Endothelial cell of umbilical vein (primary cell): ENCODE results near the gene EIF5B.
"Not testable (repeated sequence)": the region's sequence is repeated elsewhere in the genome, so short reads cannot be mapped to it uniquely, and the experiment has no call there.

ENCODE experiments used
- JUN ChIP-seq: IDR thresholded peaks from 2 replicates; pipeline ENCODE4 v1.6.1; 2011; ENCODE audit warnings: borderline replicate concordance, low read depth; ENCODE audit not compliant: insufficient read length, insufficient read depth
- POLR2A ChIP-seq: IDR thresholded peaks from 2 replicates; pipeline ENCODE4 v1.6.1; 2012; ENCODE audit warnings: low read depth, mild to moderate bottlenecking, control low read depth, low read length
- POLR2AphosphoS5 ChIP-seq: IDR thresholded peaks from 2 replicates; pipeline ENCODE4 v1.6.1; 2012; ENCODE audit warnings: low read depth, mild to moderate bottlenecking, control low read depth, low read length, moderate library complexity; ENCODE audit not compliant: insufficient read depth
- TF ChIP-seq, protein P1 (sequence below), 2 donors: IDR thresholded peaks; 1 replicate in 1 of 2; 2 replicates in 1 of 2; pipeline ENCODE4 v1.5.1; 2011; ENCODE audit warnings: low read length in 2 of 2, mild to moderate bottlenecking in 2 of 2, moderate library complexity in 2 of 2, control low read depth in 1 of 2, inconsistent platforms in 1 of 2, low read depth in 1 of 2; ENCODE audit not compliant: insufficient read depth in 1 of 2; ENCODE audit errors: extremely low read depth in 1 of 2

DNA sequence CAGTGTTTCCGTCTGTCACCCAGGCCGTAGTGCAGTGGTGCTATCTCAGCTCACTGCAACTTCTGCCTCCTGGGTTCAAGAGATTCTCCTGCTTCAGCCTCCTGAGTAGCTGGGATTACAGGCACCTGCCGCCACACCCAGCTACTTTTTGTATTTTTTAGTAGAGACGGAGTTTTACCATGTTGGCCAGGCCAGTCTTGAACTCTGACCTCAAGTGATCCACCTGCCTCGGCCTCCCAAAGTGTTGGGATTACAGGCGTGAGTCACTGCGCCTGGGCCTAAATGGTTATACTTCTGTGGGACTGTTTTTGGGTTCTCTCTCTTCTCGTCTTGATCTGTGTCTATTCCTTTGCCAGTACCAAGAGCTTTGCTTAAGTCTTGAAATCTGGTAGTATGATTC lies 17.6 kb downstream of the EIF5B start:
- TF ChIP-seq JUN, POLR2A, POLR2AphosphoS5: not testable (repeated sequence)
- TF ChIP-seq, protein P1, sequence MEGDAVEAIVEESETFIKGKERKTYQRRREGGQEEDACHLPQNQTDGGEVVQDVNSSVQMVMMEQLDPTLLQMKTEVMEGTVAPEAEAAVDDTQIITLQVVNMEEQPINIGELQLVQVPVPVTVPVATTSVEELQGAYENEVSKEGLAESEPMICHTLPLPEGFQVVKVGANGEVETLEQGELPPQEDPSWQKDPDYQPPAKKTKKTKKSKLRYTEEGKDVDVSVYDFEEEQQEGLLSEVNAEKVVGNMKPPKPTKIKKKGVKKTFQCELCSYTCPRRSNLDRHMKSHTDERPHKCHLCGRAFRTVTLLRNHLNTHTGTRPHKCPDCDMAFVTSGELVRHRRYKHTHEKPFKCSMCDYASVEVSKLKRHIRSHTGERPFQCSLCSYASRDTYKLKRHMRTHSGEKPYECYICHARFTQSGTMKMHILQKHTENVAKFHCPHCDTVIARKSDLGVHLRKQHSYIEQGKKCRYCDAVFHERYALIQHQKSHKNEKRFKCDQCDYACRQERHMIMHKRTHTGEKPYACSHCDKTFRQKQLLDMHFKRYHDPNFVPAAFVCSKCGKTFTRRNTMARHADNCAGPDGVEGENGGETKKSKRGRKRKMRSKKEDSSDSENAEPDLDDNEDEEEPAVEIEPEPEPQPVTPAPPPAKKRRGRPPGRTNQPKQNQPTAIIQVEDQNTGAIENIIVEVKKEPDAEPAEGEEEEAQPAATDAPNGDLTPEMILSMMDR (IDR thresholded peaks at IDR 0.05; ENCODE audit: extremely low read depth in 1 of 2, insufficient read depth in 1 of 2, low read depth in 1 of 2, low read length in 2 of 2), result not testable (repeated sequence)
